D341Med (cell line): Measurements from ENCODE around the gene TBC1D22A.

Source experiments
- DNase-seq: peaks from one replicate; pipeline ENCODE4 v3.0.0; 2012; ENCODE audit warnings: low spot score

Gene TBC1D22A

DNA sequence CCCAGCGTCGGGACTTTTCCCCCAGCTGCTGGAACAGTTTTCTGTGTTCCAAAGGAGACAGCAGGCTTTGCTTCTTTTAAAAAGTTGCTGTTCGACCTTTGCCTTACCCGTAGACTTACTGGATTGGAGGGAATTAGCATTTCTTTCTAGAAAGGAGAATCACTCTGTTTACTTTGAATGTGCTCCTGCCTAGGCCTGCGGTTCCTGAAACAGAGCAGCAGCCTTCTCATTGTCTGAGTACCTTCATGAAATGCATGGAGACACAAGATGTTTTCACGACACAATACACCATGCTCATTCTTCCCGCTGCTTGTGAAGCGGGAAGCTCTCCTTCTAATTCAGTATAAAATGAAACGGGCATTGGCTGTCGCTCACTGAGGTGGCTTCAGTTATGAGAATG lies 196.2 kb downstream of the TBC1D22A start:
- no peak for DNase-seq

DNA sequence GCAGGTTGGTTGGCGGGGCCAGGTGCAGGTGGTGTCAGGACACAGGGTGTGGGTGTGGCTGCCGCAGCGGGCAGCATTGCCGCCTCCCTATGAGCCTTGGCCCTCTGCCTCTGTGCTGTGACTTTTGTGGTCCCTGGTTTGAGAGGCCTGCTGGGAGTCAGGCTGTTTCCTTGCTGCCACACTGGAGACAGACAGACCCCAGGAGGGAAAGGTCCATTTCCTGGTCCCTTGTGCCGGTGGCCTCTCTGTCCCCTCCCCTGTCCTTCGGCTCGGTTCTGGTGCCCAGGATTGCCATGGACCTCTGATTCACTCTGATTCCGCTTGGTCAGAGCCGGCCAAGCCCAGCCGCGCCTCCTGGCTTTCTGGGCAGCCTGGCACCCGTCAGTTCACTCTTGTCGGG lies 196.9 kb downstream of the TBC1D22A start:
- DNase-seq: no peak

DNA sequence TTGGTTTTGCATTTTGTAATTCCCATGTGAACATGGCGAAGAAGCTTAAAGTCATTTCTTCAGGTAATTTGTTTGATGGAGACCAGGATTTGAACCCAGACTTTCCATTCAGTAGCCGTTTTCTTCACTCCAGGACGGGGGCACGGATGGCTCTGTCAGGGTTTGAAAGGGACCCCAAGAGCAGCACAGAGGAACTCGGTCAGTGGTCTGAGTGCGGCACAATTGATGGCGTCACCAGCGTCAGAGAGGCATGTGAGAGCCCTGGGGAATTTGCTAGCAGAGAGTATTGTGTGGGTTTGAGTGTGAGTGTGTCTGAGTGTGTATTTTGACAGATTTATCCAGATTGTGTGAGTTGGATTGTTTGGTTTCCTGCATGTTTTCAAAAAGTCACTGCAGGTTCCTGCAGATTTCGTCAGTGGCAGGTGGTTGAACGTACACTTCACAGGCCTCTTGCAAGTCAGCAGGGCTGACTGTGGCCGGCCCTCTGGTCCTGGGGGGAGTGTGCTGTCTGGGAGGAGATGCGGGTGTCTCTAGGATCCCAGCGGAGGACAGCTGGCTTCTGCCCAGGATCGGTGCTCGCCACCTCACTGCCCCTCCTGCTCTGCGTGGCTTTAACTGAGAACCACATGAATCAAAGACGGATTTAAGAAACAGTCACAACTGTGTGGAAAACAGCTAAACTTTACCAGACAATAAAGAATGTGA lies 199.3 kb downstream of the TBC1D22A start:
- no peak for DNase-seq

DNA sequence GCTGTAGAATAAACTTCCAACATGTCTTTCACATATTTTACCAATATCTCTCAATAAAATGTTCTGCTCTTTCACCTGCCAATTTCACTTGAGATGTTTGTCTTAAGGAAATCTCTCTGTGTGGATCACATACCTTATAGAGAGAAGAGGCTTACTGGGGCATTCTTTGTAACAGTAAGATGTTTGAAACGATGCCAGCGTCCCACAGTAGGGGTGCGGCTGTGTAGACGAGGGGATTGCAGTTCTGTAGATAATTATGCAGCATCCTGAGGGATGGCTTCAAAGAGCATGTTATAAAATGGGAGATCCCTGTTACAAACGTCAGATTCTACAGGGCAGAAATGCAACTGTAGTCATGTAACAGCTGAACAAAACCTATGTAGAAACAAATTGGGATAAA lies 200.0 kb downstream of the TBC1D22A start:
- DNase-seq: no peak

DNA sequence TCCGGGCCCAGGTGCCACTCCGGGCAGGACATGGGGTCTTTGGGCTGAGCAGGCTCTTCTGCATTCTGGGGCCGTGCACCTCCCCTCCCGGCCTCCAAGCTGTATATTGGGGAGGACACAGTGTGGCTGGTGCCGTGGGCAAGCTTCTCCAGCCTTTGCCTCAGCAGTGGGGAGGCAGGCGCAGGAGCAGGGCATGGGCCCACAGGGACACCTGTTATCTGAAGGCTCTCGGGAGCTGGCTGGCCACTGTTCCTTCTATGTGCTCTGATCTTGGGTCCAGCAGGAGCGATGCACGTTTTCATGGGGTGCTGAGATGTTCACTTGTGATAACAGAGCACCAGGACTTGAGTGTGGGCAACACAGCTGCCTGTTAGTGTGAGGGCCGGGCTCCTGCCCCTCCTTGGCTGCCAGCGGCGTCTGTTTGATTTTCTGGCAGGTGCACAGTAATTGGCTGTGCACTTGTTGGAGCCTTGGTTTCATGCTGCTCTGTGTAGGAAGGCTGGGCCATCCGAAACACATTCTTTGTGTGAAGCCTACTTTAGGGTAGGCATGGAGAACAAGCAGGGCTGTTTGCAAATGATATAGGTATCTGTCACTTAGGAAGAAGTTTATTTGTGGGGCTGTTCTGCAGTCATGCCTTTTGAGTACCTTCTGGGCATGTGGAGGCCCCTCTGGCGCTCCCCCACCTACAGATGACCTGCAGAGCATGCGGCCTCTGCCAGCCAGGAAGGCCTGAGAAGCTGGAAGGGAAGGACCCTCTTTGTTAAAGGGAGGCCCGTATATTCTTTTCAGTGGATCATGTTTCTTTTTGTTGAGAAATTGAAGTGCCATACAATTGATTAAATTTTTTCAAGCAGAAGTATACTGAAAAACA lies 201.5 kb downstream of the TBC1D22A start:
- DNase-seq: no peak

DNA sequence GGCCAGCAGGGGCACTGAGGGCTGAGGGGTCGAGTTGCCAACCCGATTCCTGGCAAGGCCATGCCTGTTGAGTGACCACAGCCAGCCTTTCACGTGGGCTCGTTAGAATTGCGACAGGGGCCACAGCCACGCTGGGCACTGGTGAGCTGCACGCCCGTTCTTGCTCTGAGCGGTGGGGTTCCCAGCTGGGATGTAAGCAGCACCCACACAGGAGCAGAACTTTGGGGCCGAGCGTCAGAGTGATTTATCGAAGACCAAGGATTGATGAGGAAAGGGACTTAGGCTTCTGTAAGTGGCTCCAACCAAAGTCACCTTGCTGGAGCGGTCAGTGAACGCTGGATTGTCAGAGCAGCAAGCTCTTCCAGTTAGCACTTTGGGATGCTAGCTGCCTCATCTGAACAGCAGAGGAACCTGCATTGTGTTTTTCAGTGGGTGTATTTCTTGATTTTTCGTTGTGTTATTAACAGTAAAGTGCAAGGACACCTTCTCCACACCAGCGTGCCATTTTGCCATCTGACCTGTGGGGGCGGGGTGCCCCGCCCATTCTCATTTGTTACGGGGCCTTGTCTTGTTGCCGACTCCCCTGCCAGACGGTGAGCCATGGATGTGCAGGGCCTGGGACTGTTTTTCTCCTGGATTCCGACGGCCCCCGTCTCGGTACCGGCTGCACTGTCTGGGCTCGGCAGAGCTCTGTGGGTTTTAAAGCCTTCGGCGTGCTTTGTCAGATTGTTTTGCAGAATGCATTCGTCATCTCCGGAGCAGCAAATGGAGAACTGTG lies 202.5 kb downstream of the TBC1D22A start:
- no peak for DNase-seq

DNA sequence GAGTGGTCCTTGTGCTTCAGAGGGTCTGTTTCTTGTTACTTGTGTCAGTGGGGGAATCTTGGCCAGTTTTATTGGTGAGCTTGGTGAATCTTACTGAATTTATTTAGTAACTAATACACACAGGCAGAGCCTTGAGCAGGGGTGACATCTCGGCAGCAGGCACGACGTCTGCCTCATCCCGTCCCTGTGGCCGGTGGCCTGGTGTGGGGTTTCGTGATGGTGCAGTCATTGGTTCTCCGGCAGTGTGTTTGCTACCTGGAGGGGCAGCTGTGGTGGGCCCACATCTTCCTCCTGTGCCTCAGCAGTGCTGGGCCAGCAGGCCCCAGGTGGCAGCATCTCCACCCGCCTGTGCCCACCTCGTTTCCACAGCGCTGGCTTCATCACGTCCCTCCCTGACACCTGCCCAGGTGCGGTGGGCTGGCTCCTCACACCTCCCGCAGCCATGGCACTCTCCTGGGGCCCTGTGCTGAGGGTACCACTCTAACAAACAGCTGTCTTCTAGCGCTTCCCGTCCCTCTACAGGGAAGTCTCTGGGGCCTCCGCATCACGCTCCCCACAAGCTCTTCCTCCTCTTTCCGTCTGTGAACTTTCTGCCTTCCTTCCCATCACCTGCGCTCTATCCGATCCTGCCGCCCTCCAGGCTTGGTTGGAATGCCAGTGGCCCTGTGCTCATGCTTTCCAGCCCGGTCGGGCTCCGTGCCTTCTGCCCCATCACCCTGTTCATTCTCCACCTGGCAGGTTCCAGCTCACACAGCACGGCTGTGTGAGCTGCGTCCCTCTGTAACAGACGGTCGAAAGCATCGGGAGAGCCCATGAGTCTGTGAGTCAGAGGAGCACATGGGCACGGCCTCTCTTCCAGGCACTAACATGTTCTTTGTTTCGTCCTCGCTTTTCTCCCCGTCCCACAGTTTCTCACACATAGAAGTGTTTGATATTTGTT lies 203.4 kb downstream of the TBC1D22A start:
- DNase-seq: no peak

DNA sequence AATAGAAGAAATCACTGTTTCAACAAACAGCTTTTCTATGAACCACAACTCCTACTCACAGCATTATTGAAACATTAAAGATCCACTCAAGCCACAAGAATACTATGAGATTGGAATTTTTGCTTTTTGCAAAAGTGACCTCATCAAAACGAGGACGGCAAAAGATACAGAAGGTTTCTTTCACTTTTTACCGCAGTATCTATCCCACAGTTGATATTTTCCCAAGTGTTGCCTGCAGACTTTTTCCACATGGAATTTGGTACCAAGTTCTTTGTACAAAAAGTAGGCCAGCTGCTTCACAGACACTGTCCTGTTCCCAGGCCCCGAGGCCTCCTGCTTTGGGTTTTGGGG lies 204.0 kb downstream of the TBC1D22A start:
- DNase-seq: no peak

DNA sequence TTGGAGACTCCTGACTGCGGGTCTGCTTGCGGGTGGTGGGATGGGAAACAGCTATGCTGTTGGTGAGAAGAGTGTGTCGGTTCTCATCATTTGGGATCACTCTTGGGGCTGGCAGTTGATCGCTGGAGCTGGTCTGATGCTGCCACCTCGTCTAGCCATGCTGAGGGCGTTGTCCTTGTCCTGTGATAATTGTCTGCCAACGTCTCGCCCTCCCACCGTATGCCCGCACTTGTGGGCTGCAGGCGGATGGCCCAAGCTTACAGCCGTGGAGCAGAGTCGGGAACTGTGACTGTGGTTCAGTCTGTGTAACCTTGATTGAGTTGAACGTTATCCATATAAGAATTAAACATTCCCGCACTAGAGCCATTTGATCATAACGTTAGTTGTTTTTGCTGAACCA lies 204.4 kb downstream of the TBC1D22A start:
- no peak for DNase-seq

DNA sequence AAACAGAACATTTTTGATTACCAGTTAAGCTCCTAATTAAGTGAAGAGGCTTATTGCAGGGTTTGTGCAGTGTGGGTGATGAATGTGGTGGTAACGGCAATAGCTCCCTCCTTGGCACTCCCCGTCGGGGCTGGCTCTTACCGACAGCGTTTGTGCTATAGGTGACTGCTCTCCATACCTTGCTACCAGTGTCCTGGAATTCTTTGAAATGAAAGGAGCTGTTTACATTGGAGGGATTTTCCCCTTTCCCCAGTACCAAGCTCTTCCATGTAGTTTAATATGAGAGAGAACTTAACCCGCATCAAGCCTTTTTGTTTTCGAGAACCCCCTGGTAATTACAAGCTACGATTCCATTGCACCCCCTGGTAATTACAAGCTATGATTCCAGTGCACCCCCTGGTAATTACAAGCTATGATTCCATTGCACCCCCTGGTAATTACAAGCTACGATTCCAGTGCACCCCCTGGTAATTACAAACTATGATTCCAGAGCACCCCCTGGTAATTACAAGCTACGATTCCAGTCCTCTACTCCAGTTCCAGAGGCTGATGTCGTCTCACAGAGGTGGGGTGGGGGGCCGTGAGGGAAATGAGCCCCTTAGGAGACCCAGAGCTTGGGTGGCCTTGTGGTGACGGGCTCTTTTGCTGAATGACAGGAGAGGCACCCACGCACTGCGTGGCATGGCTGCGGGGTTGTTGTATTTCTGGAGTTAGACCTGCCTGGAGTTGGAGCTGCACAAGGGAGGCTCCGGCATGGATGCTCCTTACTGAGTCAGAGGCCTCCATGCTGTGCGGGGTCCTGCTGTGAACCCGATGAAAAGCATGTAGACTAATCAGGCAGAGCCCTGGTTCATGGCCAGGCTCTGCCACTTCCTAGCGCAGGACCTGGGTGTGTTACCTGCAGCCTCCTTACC lies 205.3 kb downstream of the TBC1D22A start:
- no peak for DNase-seq

DNA sequence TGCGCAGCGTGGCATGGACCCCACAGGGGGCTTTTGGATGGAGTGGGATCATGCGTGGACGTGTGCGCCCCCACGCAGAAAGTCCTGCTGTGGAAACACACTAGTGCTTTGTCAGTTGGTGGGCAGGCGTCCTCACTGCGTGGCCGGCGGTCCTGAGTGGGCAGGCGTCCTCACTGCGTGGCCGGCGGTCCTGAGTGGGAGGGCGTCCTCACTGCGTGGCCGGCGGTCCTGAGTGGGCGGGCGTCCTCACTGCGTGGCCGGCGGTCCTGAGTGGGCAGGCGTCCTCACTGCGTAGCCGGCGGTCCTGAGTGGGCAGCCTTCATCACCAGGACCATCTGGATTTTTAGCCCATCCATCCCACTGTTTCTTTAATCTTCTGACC lies 205.9 kb downstream of the TBC1D22A start:
- no peak for DNase-seq

DNA sequence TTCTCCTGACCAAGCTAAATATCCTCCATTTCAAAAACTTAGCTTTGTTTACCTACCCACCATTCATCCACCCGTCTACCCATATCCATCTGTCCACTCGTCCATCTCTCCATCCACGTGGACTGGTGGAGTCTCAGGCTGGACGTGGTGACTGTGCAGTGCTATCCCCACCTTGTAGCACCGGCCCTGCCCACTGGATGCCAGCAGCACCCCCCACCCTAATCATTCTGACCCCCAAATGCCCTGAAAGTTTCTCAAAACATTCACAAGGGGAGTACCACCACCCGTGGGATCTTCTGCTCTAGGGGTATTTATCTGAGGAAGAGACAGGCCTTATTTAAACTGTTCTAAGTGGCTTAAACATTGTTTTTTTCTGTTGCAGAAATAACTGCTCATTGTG lies 206.4 kb downstream of the TBC1D22A start:
- DNase-seq: no peak

DNA sequence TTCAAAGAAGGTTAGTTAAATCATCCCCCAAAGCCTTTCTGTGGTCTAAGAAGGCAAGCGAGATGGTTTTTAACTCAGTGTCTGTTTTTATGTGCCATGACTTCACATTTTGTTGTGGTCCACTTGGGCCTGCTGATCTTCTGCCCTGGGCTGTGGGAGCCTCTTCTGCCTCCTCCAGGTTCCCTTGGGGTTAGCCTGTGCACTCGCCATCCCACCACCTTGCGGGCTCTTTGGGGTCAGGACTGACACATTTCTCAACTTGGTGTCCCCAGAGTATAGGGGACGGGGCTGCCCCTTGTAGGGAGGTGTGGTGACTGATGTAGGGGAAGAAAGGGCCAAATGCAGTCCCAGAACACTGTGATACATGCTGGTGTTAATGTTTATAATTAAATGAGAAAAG lies 207.0 kb downstream of the TBC1D22A start:
- DNase-seq: no peak

DNA sequence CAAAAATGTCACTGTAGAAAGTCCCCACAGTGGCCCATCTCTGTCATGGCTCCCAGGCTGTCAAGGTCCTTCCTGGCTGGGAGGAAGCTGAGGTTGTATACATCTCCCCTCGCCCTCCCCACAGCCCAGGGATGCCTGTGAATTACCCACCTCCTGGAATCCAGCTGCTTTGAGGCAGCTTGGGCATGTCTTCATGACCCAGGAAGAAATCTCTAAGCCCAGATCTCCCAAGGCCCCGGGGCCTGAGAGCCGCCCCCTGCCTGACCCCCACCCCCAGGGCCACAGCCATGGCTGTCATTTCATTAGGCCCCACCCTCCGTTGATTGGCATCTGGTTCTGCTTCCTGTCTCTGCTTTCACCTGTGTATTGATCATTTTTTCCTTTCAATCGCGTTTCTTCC lies 207.5 kb downstream of the TBC1D22A start:
- no peak for DNase-seq

DNA sequence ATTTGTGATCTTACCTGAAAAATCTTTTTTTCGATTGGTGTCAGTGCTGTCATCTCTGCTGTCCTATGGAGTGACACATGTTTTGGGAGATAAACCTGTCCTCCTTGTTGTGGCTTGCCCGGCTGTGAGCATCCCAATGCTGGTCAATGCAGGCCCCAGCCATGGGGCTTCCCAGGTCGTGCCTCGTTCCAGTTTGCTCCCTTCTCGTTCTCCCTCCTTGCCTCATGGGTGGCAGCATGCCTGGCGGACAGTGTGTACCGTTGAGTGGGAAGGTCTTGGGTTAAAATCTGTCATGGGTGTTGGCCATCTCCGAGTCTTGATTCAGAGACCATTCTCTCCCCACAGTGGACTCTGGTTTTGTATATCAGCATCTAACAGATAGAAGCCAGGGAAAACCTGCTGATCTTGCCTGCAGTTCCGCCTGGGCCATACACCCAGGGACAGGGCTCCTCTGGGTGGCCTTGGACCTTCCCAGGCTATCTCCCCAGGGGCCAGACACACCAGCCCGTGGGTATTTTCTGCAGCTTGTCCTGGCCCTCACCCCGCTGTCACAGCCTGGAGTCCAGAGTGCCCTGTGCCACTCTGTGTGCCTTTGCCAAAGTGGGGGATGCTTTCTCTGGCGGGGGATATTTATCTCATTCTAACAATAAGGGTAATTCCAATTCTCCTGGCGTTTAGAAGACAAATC lies 208.1 kb downstream of the TBC1D22A start:
- no peak for DNase-seq

DNA sequence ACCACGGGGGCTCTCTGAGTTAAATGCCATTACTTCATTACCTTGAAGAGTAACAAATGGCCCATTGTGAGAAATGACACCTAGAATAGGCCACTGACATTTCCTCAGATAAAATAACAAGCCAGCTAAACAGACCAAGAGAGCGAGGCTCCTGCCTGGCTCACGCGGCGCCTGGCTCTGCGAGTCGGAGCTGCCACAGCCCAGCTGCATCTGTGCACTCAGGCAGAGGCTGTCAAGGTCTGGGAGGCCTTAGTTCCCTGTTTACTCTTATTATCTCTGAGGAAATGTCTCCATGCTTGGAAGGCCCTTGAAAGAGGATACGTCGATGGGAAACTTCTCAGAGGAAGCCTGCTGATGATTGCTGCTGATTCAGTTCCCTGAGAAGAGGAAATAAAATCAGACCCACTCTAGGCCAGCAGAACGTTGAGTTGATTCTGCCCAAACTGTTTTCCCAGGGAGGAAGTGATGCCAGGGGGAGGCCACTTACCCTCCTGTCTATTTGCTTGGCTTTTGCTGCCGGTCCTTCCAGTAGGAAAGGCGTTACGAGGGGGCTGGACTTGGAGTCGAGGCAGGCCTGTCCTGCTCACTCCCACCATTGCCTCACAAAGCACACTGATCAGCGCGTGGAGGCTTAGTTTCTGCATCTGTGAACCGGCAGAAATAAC lies 208.8 kb downstream of the TBC1D22A start:
- no peak for DNase-seq

DNA sequence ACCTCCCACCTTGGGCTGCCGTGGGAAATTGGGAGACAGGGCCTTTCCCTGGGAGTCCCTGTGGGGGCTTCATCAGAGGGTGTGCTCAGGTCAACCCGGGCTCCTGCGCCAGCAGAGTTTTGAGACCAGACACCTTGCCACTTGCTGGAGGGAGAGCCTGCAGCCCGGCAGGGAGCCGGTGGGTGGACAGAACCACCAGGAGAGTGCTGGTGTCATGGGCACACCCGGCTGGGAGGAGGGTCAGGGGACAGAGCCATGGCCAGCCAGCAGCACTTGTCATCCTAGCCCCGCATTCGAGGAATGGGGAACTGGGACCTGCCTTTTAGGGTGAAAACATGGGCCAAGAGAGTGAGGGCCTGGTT lies 209.3 kb downstream of the TBC1D22A start:
- DNase-seq: no peak

DNA sequence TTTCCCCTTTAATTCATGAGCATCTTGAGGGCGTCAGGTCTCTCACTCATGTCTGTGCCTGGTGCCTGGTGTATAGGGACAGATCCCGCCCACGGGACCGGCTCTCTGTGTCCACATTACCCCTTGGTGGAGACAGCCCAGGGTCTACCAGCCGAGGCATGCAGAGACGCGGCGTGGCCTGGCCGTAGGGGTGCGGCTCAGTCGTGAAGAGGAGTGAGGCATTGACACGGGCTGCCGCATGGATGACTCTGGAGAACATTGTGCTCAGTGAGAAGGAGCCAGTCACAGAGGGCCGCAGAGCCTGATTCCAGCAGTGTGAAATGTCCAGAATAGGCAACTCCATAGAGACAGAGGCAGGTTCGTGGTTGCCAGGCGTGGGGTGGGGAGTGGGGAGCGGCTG lies 209.8 kb downstream of the TBC1D22A start:
- no peak for DNase-seq
